IPS DF 4.7 (cell line): Measurements from ENCODE around the gene GRID1.
"Not testable (repeated sequence)": the region's sequence is repeated elsewhere in the genome, so short reads cannot be mapped to it uniquely, and the experiment has no call there.

ENCODE experiments used
- DNase-seq: peaks from one replicate; pipeline ENCODE4 v3.0.0-alpha.2; 2013; ENCODE audit warnings: low spot score; ENCODE audit errors: extremely low read depth

The GRID1 gene

GRCh38 chr10:86192147-86192546, 174.4 kb downstream of the GRID1 start:
- no peak for DNase-seq

GRCh38 chr10:86191686-86192085, 174.9 kb downstream of the GRID1 start:
- DNase-seq = no peak

GRCh38 chr10:86191166-86191565, 175.4 kb downstream of the GRID1 start:
- no peak for DNase-seq

- no peak for DNase-seq
Measured at GRCh38 chr10:86190291-86190690, 176.3 kb downstream of the GRID1 start.

- no peak for DNase-seq
Measured at GRCh38 chr10:86189891-86190290, 176.7 kb downstream of the GRID1 start.

- no peak for DNase-seq
Measured at GRCh38 chr10:86188796-86189558, 177.6 kb downstream of the GRID1 start.

GRCh38 chr10:86188326-86188725, 178.3 kb downstream of the GRID1 start:
- DNase-seq = no peak

GRCh38 chr10:86187499-86188239, 178.9 kb downstream of the GRID1 start:
- DNase-seq = no peak

GRCh38 chr10:86186633-86187032, 180.0 kb downstream of the GRID1 start:
- no peak for DNase-seq

GRCh38 chr10:86182595-86182994, 184.0 kb downstream of the GRID1 start:
- no peak for DNase-seq

- no peak for DNase-seq
Measured at GRCh38 chr10:86182150-86182549, 184.4 kb downstream of the GRID1 start.

GRCh38 chr10:86180861-86181260, 185.7 kb downstream of the GRID1 start:
- DNase-seq = no peak

GRCh38 chr10:86179961-86180360, 186.6 kb downstream of the GRID1 start:
- DNase-seq = no peak

- DNase-seq = no peak
Measured at GRCh38 chr10:86179153-86179524, 187.5 kb downstream of the GRID1 start.

GRCh38 chr10:86178401-86179152, 188.0 kb downstream of the GRID1 start:
- DNase-seq = peak; percentile 33

- DNase-seq = no peak
Measured at GRCh38 chr10:86177537-86178155, 188.9 kb downstream of the GRID1 start.

GRCh38 chr10:86176850-86177536, 189.6 kb downstream of the GRID1 start:
- no peak for DNase-seq

- not testable (repeated sequence) for DNase-seq
Measured at GRCh38 chr10:86175476-86175875, 191.1 kb downstream of the GRID1 start.

- DNase-seq = no peak
Measured at GRCh38 chr10:86172301-86172700, 194.3 kb downstream of the GRID1 start.

- DNase-seq = no peak
Measured at GRCh38 chr10:86170255-86171108, 196.1 kb downstream of the GRID1 start.
